Stimulated activated naive CD4-positive, alpha-beta T cell treated with Interleukin-2 at 50 U/mL for 16 hours (primary cell): ENCODE data around the gene DLGAP1.
"Not testable (repeated sequence)": the region's sequence is repeated elsewhere in the genome, so short reads cannot be mapped to it uniquely, and the experiment has no call there.

Source experiments
- DNase-seq: peaks from one replicate; lab custom pipeline; 2025; lab: John Stamatoyannopoulos, UW

Gene DLGAP1

GRCh38 chr18:4385876-4386275 is 69.2 kb downstream of the DLGAP1 start:
- DNase-seq, result no peak

- no peak for DNase-seq
Measured at GRCh38 chr18:4384932-4385331, 70.2 kb downstream of the DLGAP1 start.

GRCh38 chr18:4374564-4374963 is 80.5 kb downstream of the DLGAP1 start:
- DNase-seq, result no peak

- no peak for DNase-seq
Measured at GRCh38 chr18:4369705-4370104, 85.4 kb downstream of the DLGAP1 start.

GRCh38 chr18:4360221-4360715 is 94.8 kb downstream of the DLGAP1 start:
- DNase-seq, result no peak

- DNase-seq, result no peak
Measured at GRCh38 chr18:4358618-4359017, 96.5 kb downstream of the DLGAP1 start.

GRCh38 chr18:4357579-4357978 is 97.5 kb downstream of the DLGAP1 start:
- DNase-seq, result no peak

- DNase-seq, result no peak
Measured at GRCh38 chr18:4356929-4357328, 98.2 kb downstream of the DLGAP1 start.

- no peak for DNase-seq
Measured at GRCh38 chr18:4353853-4354418, 101.2 kb downstream of the DLGAP1 start.

GRCh38 chr18:4352746-4353551 is 102.2 kb downstream of the DLGAP1 start:
- no peak for DNase-seq

GRCh38 chr18:4351005-4351404 is 104.1 kb downstream of the DLGAP1 start:
- DNase-seq, result no peak

- DNase-seq, result no peak
Measured at GRCh38 chr18:4335386-4335785, 119.7 kb downstream of the DLGAP1 start.

- no peak for DNase-seq
Measured at GRCh38 chr18:4333043-4333442, 122.1 kb downstream of the DLGAP1 start.

GRCh38 chr18:4319738-4320677 is 135.1 kb downstream of the DLGAP1 start:
- DNase-seq, result no peak

GRCh38 chr18:4318311-4318710 is 136.8 kb downstream of the DLGAP1 start:
- no peak for DNase-seq

- not testable (repeated sequence) for DNase-seq
Measured at GRCh38 chr18:4311945-4312344, 143.2 kb downstream of the DLGAP1 start.

- no peak for DNase-seq
Measured at GRCh38 chr18:4311136-4311535, 144.0 kb downstream of the DLGAP1 start.

- no peak for DNase-seq
Measured at GRCh38 chr18:4309227-4309626, 145.9 kb downstream of the DLGAP1 start.

- DNase-seq, result no peak
Measured at GRCh38 chr18:4308576-4308975, 146.5 kb downstream of the DLGAP1 start.

GRCh38 chr18:4299395-4299794 is 155.7 kb downstream of the DLGAP1 start:
- no peak for DNase-seq

GRCh38 chr18:4293337-4293736 is 161.8 kb downstream of the DLGAP1 start:
- DNase-seq, result no peak

GRCh38 chr18:4292696-4293095 is 162.4 kb downstream of the DLGAP1 start:
- no peak for DNase-seq
